Measurements from ENCODE around the gene XRCC2.
"Not testable (repeated sequence)": the region's sequence is repeated elsewhere in the genome, so short reads cannot be mapped to it uniquely, and the experiment has no call there.

Gene XRCC2

GRCh38 chr7:152675759-152676636 is at the start of gene XRCC2:
Gene XRCC2, minus strand, starts transcription at chr7:152676141. Its CDS starts 62 bp downstream, at chr7:152676079.
- peak; percentile 92 for DNase-seq (ENCODE audit: low spot score)

GRCh38 chr7:152723364-152723763 is 47.4 kb upstream of the XRCC2 start:
- no peak for DNase-seq (ENCODE audit: low spot score)

- not testable (repeated sequence) for DNase-seq (ENCODE audit: low spot score)
These were observed 36.6 kb upstream of the XRCC2 start for GRCh38 chr7:152712412-152713042.

GRCh38 chr7:152711444-152711944 is 35.6 kb upstream of the XRCC2 start:
- DNase-seq (ENCODE audit: low spot score): no peak

GRCh38 chr7:152710153-152710442 is 34.2 kb upstream of the XRCC2 start:
- DNase-seq (ENCODE audit: low spot score): no peak

GRCh38 chr7:152709287-152710152 is 33.6 kb upstream of the XRCC2 start:
- DNase-seq (ENCODE audit: low spot score): peak; percentile 67

- no peak for DNase-seq (ENCODE audit: low spot score)
These were observed 28.9 kb upstream of the XRCC2 start for GRCh38 chr7:152704796-152705384.

- DNase-seq (ENCODE audit: low spot score): no peak
These were observed 23.1 kb upstream of the XRCC2 start for GRCh38 chr7:152699079-152699478.

GRCh38 chr7:152697268-152697974 is 21.5 kb upstream of the XRCC2 start:
- DNase-seq (ENCODE audit: low spot score): not testable (repeated sequence)

GRCh38 chr7:152692196-152692595 is 16.3 kb upstream of the XRCC2 start:
- not testable (repeated sequence) for DNase-seq (ENCODE audit: low spot score)

GRCh38 chr7:152683297-152683696 is 7.4 kb upstream of the XRCC2 start:
- DNase-seq (ENCODE audit: low spot score): no peak

GRCh38 chr7:152677808-152678670 is 2.1 kb upstream of the XRCC2 start:
- no peak for DNase-seq (ENCODE audit: low spot score)

- peak; percentile 30 for DNase-seq (ENCODE audit: low spot score)
These were observed 832 bp downstream of the XRCC2 start for GRCh38 chr7:152674860-152675758.

- DNase-seq (ENCODE audit: low spot score): no peak
These were observed 2.0 kb downstream of the XRCC2 start for GRCh38 chr7:152673897-152674296.

- DNase-seq (ENCODE audit: low spot score): no peak
These were observed 3.3 kb downstream of the XRCC2 start for GRCh38 chr7:152672626-152673025.

GRCh38 chr7:152669758-152670157 is 6.2 kb downstream of the XRCC2 start:
- no peak for DNase-seq (ENCODE audit: low spot score)

- no peak for DNase-seq (ENCODE audit: low spot score)
These were observed 7.0 kb downstream of the XRCC2 start for GRCh38 chr7:152668975-152669374.

GRCh38 chr7:152667958-152668357 is 8.0 kb downstream of the XRCC2 start:
- no peak for DNase-seq (ENCODE audit: low spot score)

GRCh38 chr7:152666078-152666477 is 9.9 kb downstream of the XRCC2 start:
- no peak for DNase-seq (ENCODE audit: low spot score)
